ENCODE results near the gene MARCO.
"Not testable (repeated sequence)": the region's sequence is repeated elsewhere in the genome, so short reads cannot be mapped to it uniquely, and the experiment has no call there.

DNA sequence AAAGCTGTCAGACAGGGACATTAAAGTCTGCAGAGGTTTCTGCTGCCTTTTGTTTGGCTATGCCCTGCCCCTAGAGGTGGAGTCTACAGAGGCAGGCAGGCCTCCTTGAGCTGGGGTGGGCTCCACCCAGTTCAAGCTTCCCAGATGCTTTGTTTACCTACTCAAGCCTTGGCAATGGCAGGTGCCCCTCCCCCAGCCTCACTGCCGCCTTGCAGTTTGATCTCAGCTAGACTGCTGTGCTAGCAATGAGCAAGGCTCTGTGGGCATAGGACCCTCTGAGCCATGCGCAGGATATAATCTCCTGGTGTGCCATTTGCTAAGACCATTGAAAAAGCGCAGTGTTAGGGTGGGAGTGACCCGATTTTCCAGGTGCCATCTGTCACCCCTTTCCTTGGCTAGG lies 61.9 kb downstream of the MARCO start:
- TF ChIP-seq RAD21 (conservative IDR thresholded peaks at IDR 0.05); EP300 (conservative IDR thresholded peaks at IDR 0.05; ENCODE audit: poor library complexity, severe bottlenecking); EZH2 (IDR thresholded peaks at IDR 0.05; ENCODE audit: borderline replicate concordance, insufficient read depth, low read length, poor library complexity, severe bottlenecking): not testable (repeated sequence)
- TF ChIP-seq, protein P1, sequence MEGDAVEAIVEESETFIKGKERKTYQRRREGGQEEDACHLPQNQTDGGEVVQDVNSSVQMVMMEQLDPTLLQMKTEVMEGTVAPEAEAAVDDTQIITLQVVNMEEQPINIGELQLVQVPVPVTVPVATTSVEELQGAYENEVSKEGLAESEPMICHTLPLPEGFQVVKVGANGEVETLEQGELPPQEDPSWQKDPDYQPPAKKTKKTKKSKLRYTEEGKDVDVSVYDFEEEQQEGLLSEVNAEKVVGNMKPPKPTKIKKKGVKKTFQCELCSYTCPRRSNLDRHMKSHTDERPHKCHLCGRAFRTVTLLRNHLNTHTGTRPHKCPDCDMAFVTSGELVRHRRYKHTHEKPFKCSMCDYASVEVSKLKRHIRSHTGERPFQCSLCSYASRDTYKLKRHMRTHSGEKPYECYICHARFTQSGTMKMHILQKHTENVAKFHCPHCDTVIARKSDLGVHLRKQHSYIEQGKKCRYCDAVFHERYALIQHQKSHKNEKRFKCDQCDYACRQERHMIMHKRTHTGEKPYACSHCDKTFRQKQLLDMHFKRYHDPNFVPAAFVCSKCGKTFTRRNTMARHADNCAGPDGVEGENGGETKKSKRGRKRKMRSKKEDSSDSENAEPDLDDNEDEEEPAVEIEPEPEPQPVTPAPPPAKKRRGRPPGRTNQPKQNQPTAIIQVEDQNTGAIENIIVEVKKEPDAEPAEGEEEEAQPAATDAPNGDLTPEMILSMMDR (IDR thresholded peaks at IDR 0.05; ENCODE audit: poor library complexity, severe bottlenecking) = not testable (repeated sequence)

Data from neural cell (in vitro differentiated cells).